ENCODE data around the gene ARHGAP9. TPM values are rescaled to one million over a fixed set of nuclear protein-coding genes. Genes with fewer than 3 reads are reported as not detected.

ARHGAP9 gene
- total RNA-seq, 4 donors from 2014 or later, result 5.2 to 40.5 (median 11.6) TPM

GRCh38 chr12:57487597-57488401 lies 8.1 kb upstream of the ARHGAP9 start, which contains the start of gene MARS1:
Gene MARS1, plus strand, starts transcription at chr12:57488068. Its CDS starts 23 bp downstream, at chr12:57488091.
- Histone ChIP-seq H3K36me3 (peaks cover 6 to 32% (median 7%) of the 10 kb centered on the region in 3 donors), H3K27ac (peak within 1 kb of the TSS; percentile 48 to 78 (median 69)), H3K4me3 (peak within 1 kb of the TSS; percentile 66 to 90 (median 80)), H3K4me1 (peaks cover 0 to 19% (median 12%) of the 10 kb centered on the region in 4 donors), H3K27me3 (no peaks in the 10 kb centered on the region), H3K9me3 (no peaks in the 10 kb centered on the region)
- peak; percentile 86 to 96 for DNase-seq (ENCODE audit: low spot score in 2 of 2)
- WGBS, 2 donors, result 7% methylated on average over 47 of the region's 47 CpGs
- TF ChIP-seq EP300 (IDR thresholded peaks at IDR 0.05) (peak; percentile 75 to 89), CTCF (IDR thresholded peaks at IDR 0.05) (peak in 2 of 5 experiments; percentile 33 to 46), POLR2A (IDR thresholded peaks at IDR 0.05) (peak; percentile 12 to 51)

GRCh38 chr12:57487055-57487596 lies 7.5 kb upstream of the ARHGAP9 start:
- DNase-seq (ENCODE audit: low spot score in 2 of 2), result no peak
- no peak for TF ChIP-seq POLR2A (IDR thresholded peaks at IDR 0.05)
- TF ChIP-seq EP300 (IDR thresholded peaks at IDR 0.05), result no peak
- no peak for TF ChIP-seq CTCF (IDR thresholded peaks at IDR 0.05)
- Histone ChIP-seq H3K27me3 (no peaks in the 10 kb centered on the region), H3K9me3 (no peaks in the 10 kb centered on the region), H3K4me3 (peak overlapping the region; percentile 66 to 90 (median 80)), H3K27ac (no peak overlapping the region), H3K4me1 (peaks cover 0 to 19% (median 12%) of the 10 kb centered on the region in 4 donors), H3K36me3 (peaks cover 6 to 26% (median 7%) of the 10 kb centered on the region in 3 donors)
- 88 to 91% methylated on average over 27 of the region's 27 CpGs for WGBS, 2 donors

GRCh38 chr12:57485695-57486094 lies 6.0 kb upstream of the ARHGAP9 start:
- no peak overlapping the region for H3K4me3 ChIP-seq
- peaks cover 0 to 19% (median 12%) of the 10 kb centered on the region in 4 donors for H3K4me1 ChIP-seq
- peaks cover 3 to 11% (median 6%) of the 10 kb centered on the region in 3 donors for H3K36me3 ChIP-seq
- no peak for TF ChIP-seq POLR2A (IDR thresholded peaks at IDR 0.05)
- no peak for TF ChIP-seq CTCF (IDR thresholded peaks at IDR 0.05)
- TF ChIP-seq EP300 (IDR thresholded peaks at IDR 0.05), result no peak
- H3K27me3 ChIP-seq, result no peaks in the 10 kb centered on the region
- no peak for DNase-seq (ENCODE audit: low spot score in 2 of 2)
- H3K9me3 ChIP-seq, result no peaks in the 10 kb centered on the region
- no peak overlapping the region for H3K27ac ChIP-seq

GRCh38 chr12:57483466-57483865 lies 3.8 kb upstream of the ARHGAP9 start:
- H3K36me3 ChIP-seq, result no peaks in the 10 kb centered on the region
- H3K27ac ChIP-seq, result no peak overlapping the region
- TF ChIP-seq POLR2A (IDR thresholded peaks at IDR 0.05) (no peak), EP300 (IDR thresholded peaks at IDR 0.05) (no peak), CTCF (IDR thresholded peaks at IDR 0.05) (no peak)
- peaks cover 0 to 5% (median 5%) of the 10 kb centered on the region in 4 donors for H3K4me1 ChIP-seq
- H3K9me3 ChIP-seq, result no peaks in the 10 kb centered on the region
- peaks cover 0 to under 1% of the 10 kb centered on the region in 2 donors for H3K27me3 ChIP-seq
- H3K4me3 ChIP-seq, result no peak overlapping the region
- no peak for DNase-seq (ENCODE audit: low spot score in 2 of 2)
- WGBS, 2 donors, result 51 to 55% methylated on average over 5 of the region's 5 CpGs

GRCh38 chr12:57481671-57482070 lies 2.0 kb upstream of the ARHGAP9 start:
- 67 to 69% methylated on average over 1 of the region's 1 CpG for WGBS, 2 donors
- TF ChIP-seq EP300 (IDR thresholded peaks at IDR 0.05), result no peak
- no peak for TF ChIP-seq POLR2A (IDR thresholded peaks at IDR 0.05)
- TF ChIP-seq CTCF (IDR thresholded peaks at IDR 0.05), result no peak
- DNase-seq (ENCODE audit: low spot score in 2 of 2), result no peak
- H3K27ac ChIP-seq, result no peak overlapping the region
- no peaks in the 10 kb centered on the region for H3K9me3 ChIP-seq
- H3K27me3 ChIP-seq, result peaks cover 0 to 19% of the 10 kb centered on the region in 2 donors
- no peaks in the 10 kb centered on the region for H3K36me3 ChIP-seq
- H3K4me1 ChIP-seq, result peaks cover 0 to 3% (median 0%) of the 10 kb centered on the region in 4 donors
- no peak overlapping the region for H3K4me3 ChIP-seq

Data from tibial nerve (tissue), 4 donors.